GM18907 (cell line): ENCODE results near the gene YTHDF1.

Experiments used
- ATAC-seq: cut with Tn5 transposase; IDR thresholded peaks from one replicate; pipeline ENCODE4 v1.9.1; 2021; ENCODE audit warnings: mild to moderate bottlenecking, moderate library complexity; ENCODE audit not compliant: unreplicated experiment

Gene YTHDF1

DNA sequence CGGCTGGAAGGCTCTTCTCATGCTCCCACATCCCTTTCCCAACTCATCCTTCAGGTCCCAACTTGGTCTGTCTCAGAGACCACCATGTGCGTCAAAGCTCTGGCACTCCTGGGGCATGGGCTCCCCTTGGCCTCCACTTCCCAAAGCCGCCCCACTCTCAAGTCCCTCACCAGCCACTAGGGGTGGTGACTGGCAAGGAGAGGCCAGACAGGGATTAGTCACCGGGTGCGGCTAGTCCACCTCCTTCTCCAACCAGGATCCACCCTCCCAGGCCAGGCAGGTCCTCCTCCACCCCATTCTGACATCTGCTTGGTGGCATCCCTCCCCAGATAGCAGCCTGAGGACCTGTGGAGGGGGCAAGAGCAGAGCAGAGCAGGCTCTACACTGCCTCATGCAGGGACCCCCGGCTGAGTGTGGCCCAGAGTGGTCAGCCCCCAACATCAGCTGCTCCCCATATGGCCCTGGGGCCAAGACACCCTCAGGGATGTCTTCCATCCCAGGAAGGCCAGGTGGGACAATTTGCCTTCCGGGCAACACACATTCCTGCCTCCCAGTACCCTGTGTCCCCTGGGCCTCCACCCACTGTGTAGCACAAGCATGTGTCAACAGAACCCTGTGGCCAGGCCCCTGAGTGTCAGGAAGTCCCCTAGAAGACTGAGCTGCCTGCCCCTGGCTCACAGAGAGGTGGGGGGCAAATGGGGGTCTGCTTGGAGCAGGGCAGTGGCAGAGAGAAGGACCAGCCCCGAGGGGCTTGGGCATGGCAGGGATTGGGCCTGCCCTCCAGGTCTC lies 29.2 kb downstream of the YTHDF1 start:
- ATAC-seq, result no peak

DNA sequence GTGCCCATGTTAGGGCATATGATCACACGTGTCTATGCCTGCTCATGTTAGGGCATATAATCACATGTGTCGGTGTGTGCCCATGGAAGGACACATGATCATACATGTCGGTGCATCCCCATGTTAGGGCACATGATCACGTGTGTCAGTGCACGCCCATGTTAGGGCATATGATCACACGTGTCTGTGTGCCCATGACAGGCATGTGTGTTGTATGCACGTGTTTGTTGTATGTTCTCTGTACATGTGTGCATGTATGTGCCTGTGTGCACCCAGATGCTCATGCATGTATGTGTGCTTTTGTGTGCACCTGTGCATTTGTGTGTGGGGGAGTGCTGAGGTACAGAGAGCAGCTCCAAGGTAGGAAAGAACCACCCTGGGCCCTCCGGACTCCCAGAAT lies 29.8 kb downstream of the YTHDF1 start:
- no peak for ATAC-seq

DNA sequence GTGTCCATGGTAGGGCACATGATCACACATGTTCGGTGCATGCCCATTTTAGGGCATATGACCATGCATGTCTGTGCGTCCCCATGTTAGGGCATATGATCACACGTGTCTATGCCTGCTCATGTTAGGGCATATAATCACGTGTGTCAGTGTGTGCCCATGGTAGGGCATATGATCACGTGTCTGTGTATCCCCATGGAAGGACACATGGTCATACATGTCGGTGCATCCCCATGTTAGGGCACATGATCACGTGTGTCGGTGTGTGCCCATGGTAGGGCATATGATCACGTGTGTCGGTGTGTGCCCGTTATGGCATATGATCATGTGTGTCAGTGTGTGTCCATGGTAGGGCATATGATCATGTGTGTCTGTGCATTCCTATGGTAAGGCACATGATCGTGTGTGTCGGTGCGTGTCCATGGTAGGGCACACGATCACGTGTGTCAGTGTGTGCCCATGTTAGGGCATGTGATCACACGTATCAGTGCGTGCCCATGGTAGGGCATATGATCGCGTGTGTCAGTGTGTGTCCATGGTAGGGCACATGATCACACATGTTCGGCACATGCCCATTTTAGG lies 30.6 kb downstream of the YTHDF1 start:
- ATAC-seq, result no peak

DNA sequence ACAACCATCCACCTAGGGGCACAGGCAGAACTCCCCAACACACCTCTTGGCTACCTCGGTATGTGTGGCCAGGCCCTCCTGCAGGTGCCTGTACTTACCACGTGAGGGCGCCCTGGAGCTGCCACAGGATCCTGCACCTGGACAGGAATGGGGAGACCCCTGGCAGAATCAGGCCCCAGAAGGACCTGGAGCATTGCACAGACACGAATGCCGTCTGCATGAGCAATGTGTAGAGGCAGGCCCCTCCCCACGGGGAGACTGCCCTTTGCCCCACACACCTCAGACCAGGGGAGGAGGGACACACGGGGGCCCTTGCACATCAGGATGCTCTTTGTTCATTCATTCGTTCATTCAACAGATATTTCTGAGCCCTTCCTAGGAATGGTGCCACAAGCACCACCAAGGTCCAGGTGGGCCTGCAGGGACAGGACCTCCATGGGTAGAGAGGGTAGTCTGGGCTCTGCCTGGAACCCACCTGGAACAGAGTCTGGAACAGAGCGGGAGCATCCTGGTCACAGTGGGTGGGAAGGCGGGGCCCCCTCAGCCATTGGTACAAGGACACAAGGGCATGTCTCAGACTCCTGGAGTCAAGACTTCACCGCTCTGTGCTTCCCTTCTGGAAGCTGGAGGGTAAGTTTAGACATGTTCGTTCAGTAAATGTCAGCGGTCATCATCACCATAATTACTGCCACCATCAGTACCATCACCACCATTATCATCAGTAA lies 32.3 kb downstream of the YTHDF1 start:
- ATAC-seq, result no peak

DNA sequence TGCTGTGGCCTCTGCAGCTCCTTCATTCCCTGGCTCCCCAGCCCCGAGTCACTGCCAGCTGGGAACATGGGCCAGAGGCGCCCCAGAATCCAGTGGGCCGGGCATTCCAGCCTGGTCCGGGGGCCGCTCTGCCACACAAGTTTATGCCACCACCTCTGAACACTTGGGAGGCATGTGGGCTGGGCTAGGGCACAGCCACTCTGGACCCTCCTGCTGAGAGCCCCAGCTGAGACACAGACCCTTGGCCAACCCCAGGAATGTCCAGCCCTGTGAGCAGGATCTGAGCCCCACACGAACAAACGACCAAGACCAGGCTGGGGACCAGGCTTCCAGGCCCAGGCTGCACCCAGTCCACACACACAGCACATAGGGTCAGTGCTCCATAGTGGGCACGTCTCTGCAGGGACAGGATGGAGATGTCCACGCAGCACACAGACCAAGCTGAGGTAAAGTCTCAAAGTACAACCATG lies 33.0 kb downstream of the YTHDF1 start:
- ATAC-seq, result no peak

DNA sequence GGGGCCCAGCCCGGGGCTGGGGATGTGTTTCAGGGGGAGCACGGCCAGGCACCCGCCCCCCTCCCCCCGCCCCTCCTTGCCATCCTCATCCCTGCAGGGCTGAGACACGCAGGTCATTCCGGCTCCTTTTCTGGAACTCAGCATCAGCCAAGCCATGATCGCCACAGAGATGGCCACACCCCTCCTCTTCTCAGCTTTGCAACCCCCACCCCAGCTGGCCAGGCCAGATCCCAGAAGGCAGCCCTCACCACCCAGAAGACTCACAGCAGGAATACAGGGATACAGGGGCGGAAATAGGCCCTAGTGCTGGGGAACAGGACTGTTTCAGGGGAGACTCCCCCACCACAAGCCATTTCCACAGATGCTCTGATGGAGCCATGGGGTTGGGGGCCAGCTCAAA lies 33.5 kb downstream of the YTHDF1 start:
- ATAC-seq, result no peak

DNA sequence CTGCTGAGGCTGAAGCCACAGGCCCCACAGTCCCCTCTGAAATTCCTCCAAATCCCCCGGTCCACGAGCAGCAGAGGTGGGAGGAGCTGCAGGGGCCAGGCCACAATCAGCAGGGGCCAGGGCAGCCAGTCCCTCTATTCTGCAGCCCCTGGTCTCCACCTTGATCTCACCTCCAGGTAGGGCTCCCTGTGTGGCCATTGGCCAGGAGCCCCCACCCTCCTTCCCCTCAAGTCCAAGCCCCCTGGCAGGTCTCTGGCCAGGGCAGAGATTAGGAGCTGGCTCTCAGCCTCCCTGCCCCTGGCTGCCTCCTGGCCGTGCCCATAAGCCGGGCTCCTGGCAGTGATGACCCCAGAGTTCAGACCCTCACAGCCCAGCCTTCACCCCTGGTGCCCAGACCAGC lies 34.7 kb downstream of the YTHDF1 start:
- no peak for ATAC-seq

DNA sequence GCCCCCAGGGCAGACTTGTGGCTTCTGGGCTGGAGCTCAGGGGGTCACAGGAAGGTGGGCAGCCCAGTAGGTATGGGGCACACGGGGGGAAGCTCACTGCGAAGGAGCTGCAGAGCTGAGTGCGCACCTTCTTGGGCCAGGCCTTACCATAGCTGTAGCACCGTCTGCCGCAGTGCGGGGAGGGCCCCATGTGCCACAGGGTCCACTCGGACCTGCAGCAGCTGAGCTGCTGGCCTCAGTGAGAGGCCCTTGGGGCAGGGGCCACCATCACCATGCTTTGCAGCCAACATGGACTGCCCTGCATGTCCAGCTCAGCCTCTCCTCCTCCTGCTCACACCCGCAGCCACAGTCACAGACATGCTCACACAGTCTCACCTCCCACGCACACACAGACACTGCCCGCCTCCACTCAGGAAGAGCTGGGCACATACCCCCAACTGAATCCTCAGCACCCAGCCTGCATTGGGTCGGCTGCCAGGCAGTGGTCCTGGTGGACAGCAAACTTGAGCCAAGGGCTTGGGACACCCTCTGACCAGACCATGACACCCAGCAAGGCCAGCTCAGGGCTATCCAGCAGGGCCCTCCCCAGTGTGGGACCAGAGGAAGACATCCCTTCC lies 35.3 kb downstream of the YTHDF1 start:
- ATAC-seq, result no peak

DNA sequence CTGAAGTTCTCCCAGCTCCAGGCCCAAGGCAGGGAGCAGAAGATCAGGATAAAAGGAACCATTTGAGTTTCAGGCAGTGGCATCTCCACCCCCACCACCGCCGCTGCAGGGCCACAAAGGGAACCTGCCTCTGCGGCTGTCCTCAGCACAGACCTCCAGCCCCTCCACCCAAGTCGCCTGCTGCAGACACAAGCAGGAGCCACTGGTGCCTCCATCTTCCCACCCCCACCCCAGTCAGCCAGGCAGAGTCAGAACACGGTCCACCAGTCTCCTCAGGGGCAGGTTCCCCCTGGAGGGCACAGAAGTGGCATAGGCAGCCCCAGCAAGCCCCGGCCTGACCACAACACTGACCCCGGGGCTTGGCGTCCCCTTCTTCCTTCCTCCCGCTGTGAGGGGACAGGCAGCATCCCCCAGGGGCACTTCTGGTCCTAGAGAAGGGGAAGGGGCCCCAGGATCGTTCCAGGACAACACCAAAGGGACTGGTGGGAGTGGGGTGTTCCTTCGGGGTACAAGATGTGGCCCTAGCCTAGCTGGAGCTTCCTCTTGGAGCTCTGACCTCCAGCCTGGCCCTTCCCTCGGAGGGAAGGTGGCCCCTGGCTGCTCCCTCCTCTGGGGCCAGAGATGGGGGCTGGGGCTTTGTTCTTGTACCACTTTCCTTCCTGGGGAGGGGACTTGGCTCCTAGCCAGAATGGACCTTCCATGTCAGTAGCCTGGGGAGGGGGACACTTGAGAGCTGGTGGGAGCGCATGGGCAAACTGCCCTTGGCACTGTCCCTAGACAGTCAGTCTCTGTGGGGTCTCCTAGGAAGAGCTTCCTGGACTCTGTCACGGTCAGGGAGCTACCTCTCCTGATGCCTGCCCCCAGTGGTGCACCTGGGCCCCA lies 36.0 kb downstream of the YTHDF1 start:
- no peak for ATAC-seq

DNA sequence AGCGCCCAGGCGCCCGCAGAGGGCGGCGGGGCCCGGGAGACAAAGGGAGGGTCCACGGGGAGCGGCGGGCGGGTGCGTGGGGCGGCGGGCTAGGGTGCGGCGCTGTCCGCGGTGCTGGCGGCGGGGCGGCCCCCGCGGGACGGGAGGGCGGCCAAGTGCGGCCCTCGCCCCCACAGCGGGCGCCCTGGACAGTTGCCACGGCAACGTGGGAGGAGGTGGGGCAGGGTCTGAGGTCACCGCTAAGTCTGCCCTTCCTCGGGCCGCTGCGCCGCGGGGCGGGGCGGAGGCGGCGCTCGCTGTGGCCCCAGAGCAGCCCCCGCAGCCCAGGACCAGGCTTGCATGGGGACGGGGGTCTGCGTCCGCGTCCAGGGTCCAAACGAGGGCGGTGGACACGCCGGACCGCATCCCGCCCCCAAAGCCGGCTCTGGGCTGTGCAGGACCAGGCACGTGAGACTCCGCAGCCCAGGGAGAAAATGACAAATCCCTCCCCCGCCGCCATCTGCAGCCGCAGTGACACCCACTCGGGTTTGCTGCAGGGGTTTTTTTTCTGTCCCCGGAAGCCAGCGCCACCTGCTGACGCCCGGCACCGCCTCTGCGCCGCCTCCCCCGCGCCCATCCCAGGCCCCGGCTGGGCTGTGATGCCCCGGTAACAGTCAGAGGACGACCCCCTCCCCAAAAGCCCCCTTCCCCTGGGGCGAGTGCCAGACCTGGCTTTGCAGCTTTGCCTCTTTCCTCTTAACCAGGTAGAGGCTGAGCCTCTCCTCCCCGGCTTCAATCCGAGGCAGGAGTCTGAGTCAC lies 36.8 kb downstream of the YTHDF1 start:
- ATAC-seq, result no peak

DNA sequence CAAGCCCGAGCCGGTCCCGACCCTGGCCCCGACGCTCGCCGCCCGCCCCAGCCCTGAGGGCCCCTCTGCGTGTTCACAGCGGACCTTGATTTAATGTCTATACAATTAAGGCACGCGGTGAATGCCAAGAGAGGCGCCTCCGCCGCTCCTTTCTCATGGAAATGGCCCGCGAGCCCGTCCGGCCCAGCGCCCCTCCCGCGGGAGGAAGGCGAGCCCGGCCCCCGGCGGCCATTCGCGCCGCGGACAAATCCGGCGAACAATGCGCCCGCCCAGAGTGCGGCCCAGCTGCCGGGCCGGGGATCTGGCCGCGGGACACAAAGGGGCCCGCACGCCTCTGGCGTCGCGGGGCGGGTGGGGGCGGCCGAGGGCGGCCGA lies 37.5 kb downstream of the YTHDF1 start:
- ATAC-seq, result no peak

DNA sequence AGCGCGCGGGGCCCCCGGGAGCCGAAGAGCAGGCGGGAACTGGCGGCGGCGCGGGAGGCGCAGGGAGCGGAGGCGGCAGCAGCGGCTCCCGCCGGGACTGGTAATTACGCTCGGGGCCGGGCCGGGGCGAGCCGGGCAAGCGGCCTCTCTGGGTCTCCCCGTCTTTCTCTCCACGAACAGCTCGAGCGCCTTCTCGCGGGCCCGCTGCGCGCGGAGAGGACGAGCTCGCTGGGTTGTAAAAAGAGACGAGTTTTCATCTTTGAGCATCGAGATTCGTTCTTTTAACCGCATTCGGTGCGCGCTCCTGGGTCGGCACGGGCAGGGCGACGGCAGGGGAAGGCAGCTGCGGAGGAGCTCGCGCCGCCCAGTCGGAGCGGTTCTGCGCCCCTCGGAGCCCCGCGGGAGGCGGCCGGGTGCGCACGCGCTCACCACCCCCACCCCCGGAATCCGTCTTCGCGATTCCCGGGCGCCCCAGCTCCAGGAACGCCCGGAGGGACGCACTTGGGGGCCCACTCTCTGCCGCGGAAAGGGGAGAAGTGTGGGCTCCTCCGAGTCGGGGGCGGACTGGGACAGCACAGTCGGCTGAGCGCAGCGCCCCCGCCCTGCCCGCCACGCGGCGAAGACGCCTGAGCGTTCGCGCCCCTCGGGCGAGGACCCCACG lies 38.0 kb downstream of the YTHDF1 start:
- ATAC-seq, result no peak

DNA sequence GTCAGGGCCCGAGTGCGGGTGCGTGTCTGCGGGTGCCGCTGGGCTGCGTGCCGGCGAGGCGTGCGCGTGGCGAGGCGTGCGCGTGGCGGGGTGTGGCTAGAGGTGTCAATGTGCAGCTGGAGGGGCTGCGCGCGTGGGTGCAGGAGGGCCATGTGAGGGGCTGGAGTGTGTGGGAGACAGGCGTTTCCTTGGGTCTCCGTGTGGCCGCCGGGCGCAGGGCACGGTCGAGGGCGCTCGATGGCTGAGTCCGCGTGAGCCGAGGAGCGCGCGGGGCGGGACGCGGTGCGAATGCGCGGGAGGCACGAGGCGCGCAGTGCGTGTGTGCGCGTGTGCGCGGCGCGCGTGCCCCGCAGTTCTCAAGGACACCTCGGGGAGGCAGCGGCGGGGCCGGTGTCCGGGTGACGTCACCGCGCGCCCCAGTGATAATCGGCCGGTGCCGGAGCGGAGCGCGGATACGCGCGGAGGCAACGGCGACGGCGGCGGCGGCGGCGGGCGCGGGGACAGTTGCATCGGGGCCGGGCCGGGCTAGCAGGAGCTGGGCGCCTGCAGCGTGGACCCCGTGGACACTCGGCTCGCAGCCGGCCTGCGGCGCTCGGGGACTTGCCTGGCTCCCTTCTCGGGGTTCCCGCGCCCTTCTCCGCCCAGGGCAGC lies 38.7 kb downstream of the YTHDF1 start:
- no peak for ATAC-seq

DNA sequence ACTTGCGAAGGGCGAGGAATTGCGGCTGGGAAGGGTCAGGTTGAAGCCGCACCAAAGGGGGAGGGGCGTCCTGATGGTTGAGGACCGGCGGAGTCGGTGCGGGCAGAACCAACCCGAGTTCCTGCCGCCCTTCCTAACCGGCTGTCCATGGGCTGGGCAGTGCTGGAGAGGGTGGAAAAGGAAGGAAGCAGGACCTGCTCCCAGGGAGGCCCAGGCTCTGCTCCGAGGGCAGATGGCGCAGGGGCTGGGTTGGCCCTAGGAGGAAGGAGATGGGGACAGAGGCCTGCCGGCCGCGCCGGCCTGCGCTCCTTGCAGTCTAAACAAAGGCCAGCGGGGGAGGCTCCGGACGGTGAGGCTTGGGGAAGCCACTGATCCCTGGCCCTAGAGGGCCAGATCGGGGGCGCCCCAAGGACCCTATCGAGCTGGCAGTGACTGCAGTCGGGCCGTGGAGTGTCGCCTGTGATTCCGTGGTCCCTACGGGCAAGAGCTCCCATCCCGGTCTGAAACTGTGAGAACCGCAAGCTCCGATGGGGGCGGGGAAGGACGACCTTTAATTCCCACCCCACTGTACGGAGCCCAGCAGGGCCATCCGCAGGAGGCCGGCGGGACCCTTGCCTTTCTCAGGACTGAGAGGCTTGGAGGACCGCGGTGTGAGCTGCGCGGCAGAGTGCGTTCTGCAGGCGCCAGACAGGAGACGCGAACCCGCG lies 39.4 kb downstream of the YTHDF1 start:
- no peak for ATAC-seq

DNA sequence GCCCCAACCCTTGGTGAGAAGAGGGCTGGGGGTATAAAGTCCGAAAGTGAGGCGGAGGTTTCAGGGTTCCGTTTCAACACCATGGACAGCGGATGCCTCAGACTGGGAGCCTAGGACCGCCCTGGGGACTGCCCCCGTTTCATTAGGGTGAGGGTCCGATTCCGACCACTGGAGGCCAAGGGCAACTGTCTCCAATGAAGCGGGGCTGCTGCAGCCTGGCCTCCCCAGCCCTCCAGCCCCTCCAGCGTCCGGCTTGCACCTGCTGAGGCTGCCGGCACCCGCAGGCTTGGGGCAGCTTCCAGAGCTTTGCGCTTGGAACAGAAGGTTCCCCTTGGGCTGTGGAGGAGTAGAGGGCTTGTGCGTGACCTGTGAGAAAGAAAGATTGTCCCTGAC lies 39.9 kb downstream of the YTHDF1 start:
- ATAC-seq, result no peak

DNA sequence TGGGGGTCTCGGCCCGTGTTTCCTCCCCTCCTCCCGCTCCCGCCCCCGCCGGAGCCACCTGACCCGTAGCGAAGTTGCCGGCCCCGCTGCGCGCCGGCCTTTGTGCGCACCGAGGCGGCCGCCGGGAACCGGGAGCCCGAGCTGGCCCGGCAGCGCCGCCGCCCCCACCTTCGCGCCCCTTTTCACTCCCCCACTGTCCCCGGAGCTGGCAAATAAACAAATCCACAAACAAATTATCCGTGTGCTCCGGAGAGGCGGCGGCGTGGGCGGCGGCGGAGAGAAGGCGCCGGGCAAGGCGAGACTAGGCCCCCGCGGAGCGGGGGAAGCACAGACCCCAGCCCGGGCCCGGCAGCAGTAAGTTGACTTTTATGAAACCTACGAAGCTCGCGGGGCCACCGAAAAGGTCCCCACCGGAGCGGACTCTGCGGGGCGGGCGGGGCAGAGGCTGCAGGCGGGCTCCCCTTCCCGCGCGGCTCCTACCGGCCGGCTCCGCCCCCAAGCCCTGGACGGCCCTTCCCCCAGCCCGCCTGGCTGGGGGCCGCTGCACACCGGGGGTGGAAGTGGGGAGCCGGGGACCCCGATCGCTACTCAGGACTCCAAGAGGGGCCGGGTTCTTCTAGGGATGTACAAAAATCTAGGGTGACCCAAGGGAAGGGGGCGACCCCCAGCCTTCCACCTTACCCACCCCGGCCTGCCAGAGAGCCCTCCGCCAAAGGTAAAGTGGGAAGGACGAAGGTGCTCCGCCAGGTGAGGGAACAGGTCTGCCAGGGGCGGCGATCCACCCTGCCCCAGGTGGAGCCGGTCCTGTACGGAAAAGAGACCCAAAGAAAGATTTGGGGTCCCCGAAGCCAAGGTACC lies 40.7 kb downstream of the YTHDF1 start:
- no peak for ATAC-seq

DNA sequence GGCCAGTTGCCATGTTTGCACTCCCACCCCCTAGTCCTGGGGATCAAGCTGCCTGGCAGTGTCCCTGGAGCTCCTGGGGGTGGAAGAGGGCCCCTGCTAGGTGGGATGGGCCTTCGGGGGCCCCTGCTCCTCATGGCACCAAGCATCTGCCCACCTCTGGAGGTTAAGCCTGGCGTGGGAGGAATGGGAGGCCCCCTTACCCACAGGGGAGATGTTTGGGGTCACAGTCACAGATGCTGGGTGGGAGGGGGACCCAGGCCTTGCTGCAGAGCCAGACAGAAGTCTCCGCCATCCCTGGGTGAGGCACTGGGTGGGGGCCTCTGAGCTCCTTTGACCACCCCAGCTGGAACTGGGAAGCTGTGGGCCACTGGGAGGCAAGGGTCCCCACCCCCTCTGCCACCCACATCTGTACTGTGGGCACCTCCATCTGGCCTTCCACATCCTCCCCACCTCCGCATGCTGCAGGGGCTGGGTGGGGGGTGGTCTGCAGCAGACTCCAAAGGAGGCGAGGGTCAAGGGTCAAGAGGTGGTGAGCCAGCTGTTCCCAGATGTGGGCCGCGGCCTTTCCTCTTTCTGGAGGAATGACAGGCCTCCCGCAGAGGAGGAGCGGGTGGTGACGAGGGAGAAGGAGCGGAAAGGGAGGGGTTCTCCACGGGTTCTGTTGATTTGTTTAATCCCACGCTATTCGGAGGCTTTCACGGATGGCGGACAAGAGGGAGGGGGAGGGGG lies 41.5 kb downstream of the YTHDF1 start:
- no peak for ATAC-seq
